HepG2 (cell line): Measurements from ENCODE around the gene MYL4. TPM values are rescaled to one million over a fixed set of nuclear protein-coding genes. Genes with fewer than 3 reads are reported as not detected.

Experiments
- ATF7 ChIP-seq, 2 experiments: fragments of 450-650 bp in 1 of 2; sonication (generic) in 1 of 2; formaldehyde crosslinking in 1 of 2; IDR thresholded peaks; 2 replicates each; pipeline versions ENCODE4 v1.4.0 to v1.6.1; 2016 to 2020; ENCODE audit warnings: antibody characterized with exemption in 1 of 2, mild to moderate bottlenecking in 1 of 2, missing genetic modification reagents in 1 of 2
- ATF7-NPFF ChIP-seq: sonication (generic); formaldehyde crosslinking; IDR thresholded peaks from 2 replicates; pipeline ENCODE4 v1.8.1; 2023; ENCODE audit warnings: mild to moderate bottlenecking, low read depth, missing genetic modification reagents, moderate library complexity
- CENPT ChIP-seq: sonication (generic); formaldehyde crosslinking; IDR thresholded peaks from 2 replicates; pipeline ENCODE4 v1.8.0; 2022; ENCODE audit warnings: low read depth, mild to moderate bottlenecking, moderate library complexity, missing genetic modification reagents
- HDAC6 ChIP-seq: fragments of 200-600 bp; sonication (generic); IDR thresholded peaks from 2 replicates; pipeline ENCODE4 v1.7.0; 2017; ENCODE audit warnings: mild to moderate bottlenecking, antibody characterized with exemption, low read length, low read depth
- HMGXB4 ChIP-seq, 2 experiments: sonication (generic) in 1 of 2; formaldehyde crosslinking in 1 of 2; IDR thresholded peaks; 2 replicates each; pipeline versions ENCODE4 v1.4.0 to v1.6.1; 2018 to 2020; ENCODE audit warnings: missing genetic modification reagents in 2 of 2, borderline replicate concordance in 1 of 2, low read depth in 1 of 2, mild to moderate bottlenecking in 1 of 2, missing biosample characterization in 1 of 2
- HNF1A ChIP-seq, 2 experiments: sonication (generic) in 1 of 2; formaldehyde crosslinking in 1 of 2; IDR thresholded peaks; 2 replicates each; pipeline versions ENCODE4 v1.4.0 to v1.6.1; 2016 to 2020; ENCODE audit warnings: borderline replicate concordance in 1 of 2, low read depth in 1 of 2, mild to moderate bottlenecking in 1 of 2, missing genetic modification reagents in 1 of 2
- PAX8 ChIP-seq: sonication (generic); formaldehyde crosslinking; IDR thresholded peaks from 2 replicates; pipeline ENCODE4 v1.8.0; 2022; ENCODE audit warnings: mild to moderate bottlenecking, missing genetic modification reagents, borderline replicate concordance
- RFX1 ChIP-seq: fragments of 450-650 bp; IDR thresholded peaks from 2 replicates; pipeline ENCODE4 v1.6.1; 2017
- SRSF1 ChIP-seq: fragments of 200-400 bp; formaldehyde crosslinking; optimal IDR thresholded peaks from 2 replicates; pipeline ENCODE3; 2017; ENCODE audit warnings: mild to moderate bottlenecking, low read depth, low read length, moderate library complexity
- TBX2 ChIP-seq: sonication (generic); formaldehyde crosslinking; IDR thresholded peaks from 2 replicates; pipeline ENCODE4 v1.5.0; 2020; ENCODE audit warnings: missing genetic modification reagents, mild to moderate bottlenecking, borderline replicate concordance
- ZNF160 ChIP-seq: sonication (generic); formaldehyde crosslinking; IDR thresholded peaks from 2 replicates; pipeline ENCODE4 v1.8.0; 2022; ENCODE audit warnings: mild to moderate bottlenecking, inconsistent platforms, missing genetic modification reagents
- ZNF34 ChIP-seq: sonication (generic); formaldehyde crosslinking; IDR thresholded peaks from 2 replicates; pipeline ENCODE4 v1.4.0; 2020; ENCODE audit warnings: mild to moderate bottlenecking, missing genetic modification reagents, borderline replicate concordance
- ZNF558 ChIP-seq: sonication (generic); formaldehyde crosslinking; IDR thresholded peaks from 2 replicates; pipeline ENCODE4 v1.9.0; 2022; ENCODE audit warnings: mild to moderate bottlenecking, missing genetic modification reagents, borderline replicate concordance
- ZNF766 ChIP-seq: sonication (generic); formaldehyde crosslinking; IDR thresholded peaks from 2 replicates; pipeline ENCODE4 v1.5.0; 2020; ENCODE audit warnings: missing genetic modification reagents, borderline replicate concordance
- polyA plus RNA-seq, 8 experiments: library from polyadenylated mRNA; depleted of rRNA in 3 of 8; stranded (reverse) in 7 of 8; unstranded in 1 of 8; fragments of >200 nt; fragmentation: Illumina TruSeq in 4 of 8; extraction: Trizol in 4 of 8; gene quantifications; 2 replicates each; pipeline versions ENCODE4 v1.2.1 to v1.2.3, GENCODE V29; 2011 to 2016; ENCODE audit warnings: low read depth in 4 of 8, missing spikeins in 1 of 8, mixed read lengths in 1 of 8; ENCODE audit not compliant: insufficient read depth in 1 of 8
- total RNA-seq, 5 experiments: library from RNA; depleted of rRNA; stranded (reverse); fragments of >200 nt; fragmentation: Illumina TruSeq; extraction: Trizol; gene quantifications; 2 replicates each; pipeline ENCODE4 v1.2.3, GENCODE V29; 2016; ENCODE audit warnings: low read depth in 1 of 5
- TF ChIP-seq, protein P1 (sequence below): fragments of 450-650 bp; IDR thresholded peaks from 2 replicates; pipeline ENCODE4 v1.6.1; 2017; ENCODE audit warnings: mild to moderate bottlenecking
- TF ChIP-seq, protein P2 (sequence below): sonication (generic); formaldehyde crosslinking; IDR thresholded peaks from 2 replicates; pipeline ENCODE4 v1.4.0; 2020; ENCODE audit warnings: missing genetic modification reagents

The MYL4 gene
- total and polyA plus RNA-seq, 2 of the 13 experiments (the other 11 are each of a cell fraction or from before 2014, with no cell fraction given): not detected

GRCh38 chr17:47253541-47254402, 44.6 kb downstream of the MYL4 start, which contains the start of gene ITGB3 (continued):
- TF ChIP-seq CENPT (CRISPR knock-in tag) (0 out of 2 replicates have a peak, but pooled peaks have one; percentile 37), TBX2 (CRISPR knock-in tag) (peak; percentile 45; the same call in 1 of the 2 replicates), SRSF1 (no peak), HDAC6 (peak; percentile 88; the same call in 1 of the 2 replicates), ZNF766 (CRISPR knock-in tag) (no peak; the same call in 1 of the 2 replicates), ZNF34 (peak; percentile 73; the same call in 1 of the 2 replicates), ATF7 (IDR thresholded peaks at IDR 0.05) (no peak), ATF7 (CRISPR knock-in tag; IDR thresholded peaks at IDR 0.05) (0 out of 2 replicates have a peak, but pooled peaks have one; percentile 17), ZNF558 (CRISPR knock-in tag) (no peak), PAX8 (peak; percentile 84; the same call in 1 of the 2 replicates), HMGXB4 (CRISPR knock-in tag; IDR thresholded peaks at IDR 0.05; ENCODE audit: borderline replicate concordance in 1 of 2, low read depth in 1 of 2) (peak; percentile 40 to 72; a peak in 2 of 4 replicates), ZNF160 (no peak), HNF1A (IDR thresholded peaks at IDR 0.05; ENCODE audit: low read depth) (no peak), HNF1A (CRISPR knock-in tag; IDR thresholded peaks at IDR 0.05; ENCODE audit: borderline replicate concordance) (0 out of 2 replicates have a peak, but pooled peaks have one; percentile 23), RFX1 (no peak), ATF7-NPFF (CRISPR knock-in tag) (0 out of 2 replicates have a peak, but pooled peaks have one; percentile 40)
- TF ChIP-seq, protein P1, sequence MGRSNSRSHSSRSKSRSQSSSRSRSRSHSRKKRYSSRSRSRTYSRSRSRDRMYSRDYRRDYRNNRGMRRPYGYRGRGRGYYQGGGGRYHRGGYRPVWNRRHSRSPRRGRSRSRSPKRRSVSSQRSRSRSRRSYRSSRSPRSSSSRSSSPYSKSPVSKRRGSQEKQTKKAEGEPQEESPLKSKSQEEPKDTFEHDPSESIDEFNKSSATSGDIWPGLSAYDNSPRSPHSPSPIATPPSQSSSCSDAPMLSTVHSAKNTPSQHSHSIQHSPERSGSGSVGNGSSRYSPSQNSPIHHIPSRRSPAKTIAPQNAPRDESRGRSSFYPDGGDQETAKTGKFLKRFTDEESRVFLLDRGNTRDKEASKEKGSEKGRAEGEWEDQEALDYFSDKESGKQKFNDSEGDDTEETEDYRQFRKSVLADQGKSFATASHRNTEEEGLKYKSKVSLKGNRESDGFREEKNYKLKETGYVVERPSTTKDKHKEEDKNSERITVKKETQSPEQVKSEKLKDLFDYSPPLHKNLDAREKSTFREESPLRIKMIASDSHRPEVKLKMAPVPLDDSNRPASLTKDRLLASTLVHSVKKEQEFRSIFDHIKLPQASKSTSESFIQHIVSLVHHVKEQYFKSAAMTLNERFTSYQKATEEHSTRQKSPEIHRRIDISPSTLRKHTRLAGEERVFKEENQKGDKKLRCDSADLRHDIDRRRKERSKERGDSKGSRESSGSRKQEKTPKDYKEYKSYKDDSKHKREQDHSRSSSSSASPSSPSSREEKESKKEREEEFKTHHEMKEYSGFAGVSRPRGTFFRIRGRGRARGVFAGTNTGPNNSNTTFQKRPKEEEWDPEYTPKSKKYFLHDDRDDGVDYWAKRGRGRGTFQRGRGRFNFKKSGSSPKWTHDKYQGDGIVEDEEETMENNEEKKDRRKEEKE: no peak
- TF ChIP-seq, protein P2, sequence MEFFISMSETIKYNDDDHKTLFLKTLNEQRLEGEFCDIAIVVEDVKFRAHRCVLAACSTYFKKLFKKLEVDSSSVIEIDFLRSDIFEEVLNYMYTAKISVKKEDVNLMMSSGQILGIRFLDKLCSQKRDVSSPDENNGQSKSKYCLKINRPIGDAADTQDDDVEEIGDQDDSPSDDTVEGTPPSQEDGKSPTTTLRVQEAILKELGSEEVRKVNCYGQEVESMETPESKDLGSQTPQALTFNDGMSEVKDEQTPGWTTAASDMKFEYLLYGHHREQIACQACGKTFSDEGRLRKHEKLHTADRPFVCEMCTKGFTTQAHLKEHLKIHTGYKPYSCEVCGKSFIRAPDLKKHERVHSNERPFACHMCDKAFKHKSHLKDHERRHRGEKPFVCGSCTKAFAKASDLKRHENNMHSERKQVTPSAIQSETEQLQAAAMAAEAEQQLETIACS (CRISPR knock-in tag): peak; percentile 53
